Mesangial cell (primary cell): Measurements from ENCODE around the gene PIK3R3. TPM values are rescaled to one million over a fixed set of nuclear protein-coding genes. Genes with fewer than 3 reads are reported as not detected.

Source experiments
- total RNA-seq: library from RNA; depleted of rRNA; stranded (reverse); fragments of >200 nt; gene quantifications from 2 replicates; pipeline ENCODE4 v1.2.3, GENCODE V29; 2015

Gene PIK3R3
- total RNA-seq: 4.4 and 4.9 TPM in 2 replicates

GRCh38 chr1:46132529-46133180 lies at the start of gene PIK3R3:
PIK3R3 (minus strand) TSS chr1:46132629; CDS start chr1:46131952, 677 bp downstream.

GRCh38 chr1:46176211-46176865 lies 43.9 kb upstream of the PIK3R3 start, which contains the start of gene P3R3URF:
P3R3URF (minus strand) TSS chr1:46176488; CDS start chr1:46176471, 17 bp downstream.

GRCh38 chr1:46174448-46175231 lies 42.2 kb upstream of the PIK3R3 start, which contains the start of gene TSPAN1:
TSPAN1 (plus strand) TSS chr1:46175087; CDS start chr1:46181108, 6,021 bp downstream.

Other genes with a start within 250 kb of the PIK3R3 start
- 2.8 and 10.3 TPM in 2 replicates for gene TSPAN1, start 42.5 kb upstream of the PIK3R3 start, total RNA-seq
- gene P3R3URF, start 43.9 kb upstream of the PIK3R3 start, total RNA-seq: not detected in 2 replicates
- 75.8 and 77.1 TPM in 2 replicates for gene POMGNT1, start 65.8 kb upstream of the PIK3R3 start, total RNA-seq
- 2.6 and 2.9 TPM in 2 replicates for gene LURAP1, start 70.7 kb upstream of the PIK3R3 start, total RNA-seq
- 2.8 and 16.0 TPM in 2 replicates for gene RAD54L, start 115.1 kb upstream of the PIK3R3 start, total RNA-seq
- 102 and 169 TPM in 2 replicates for gene LRRC41, start 171.0 kb upstream of the PIK3R3 start, total RNA-seq
- 193 and 300 TPM in 2 replicates for gene UQCRH, start 171.1 kb upstream of the PIK3R3 start, total RNA-seq
- gene NSUN4, start 208.2 kb upstream of the PIK3R3 start, total RNA-seq: 15.8 and 19.1 TPM in 2 replicates